Keratinocyte (primary cell): ENCODE measurements around the gene MGMT. TPM values are rescaled to one million over a fixed set of nuclear protein-coding genes. Genes with fewer than 3 reads are reported as not detected.

Experiments
- DNase-seq: peaks from one replicate; pipeline ENCODE4 v3.0.0-alpha.2; 2011; ENCODE audit warnings: low read depth, missing footprints, low spot score
- FAIRE-seq: peaks from 2 replicates; lab custom pipeline; 2011; peaks lifted over from hg19 to GRCh38; lab: Jason Lieb, UNC
- H2AFZ ChIP-seq: 2 replicates; pipeline ENCODE4 v1.6.0; 2012; ENCODE audit warnings: low read length, control low read depth, inconsistent platforms; ENCODE audit not compliant: control insufficient read depth
- H3K27ac ChIP-seq: 2 replicates; pipeline ENCODE4 v1.5.1; 2011; ENCODE audit warnings: low read length; ENCODE audit not compliant: control insufficient read depth, insufficient read depth
- H3K27me3 ChIP-seq: 3 replicates; pipeline ENCODE4 v1.6.0; 2011; ENCODE audit warnings: low read length; ENCODE audit not compliant: control insufficient read depth, insufficient read depth; ENCODE audit errors: extremely low read depth
- H3K36me3 ChIP-seq, 2 experiments: 2 replicates in 1 of 2; 3 replicates in 1 of 2; pipeline ENCODE4 v1.5.1; 2011; ENCODE audit warnings: low read length in 2 of 2, mild to moderate bottlenecking in 1 of 2; ENCODE audit not compliant: control insufficient read depth in 2 of 2, insufficient read depth in 2 of 2; ENCODE audit errors: extremely low read depth in 1 of 2
- H3K4me1 ChIP-seq: 3 replicates; pipeline ENCODE4 v1.5.1; 2011; ENCODE audit warnings: low read length; ENCODE audit not compliant: control insufficient read depth, insufficient read depth; ENCODE audit errors: extremely low read depth
- H3K4me2 ChIP-seq: 3 replicates; pipeline ENCODE4 v1.6.0; 2011; ENCODE audit warnings: low read depth, low read length; ENCODE audit not compliant: control insufficient read depth, insufficient read depth; ENCODE audit errors: extremely low read depth
- H3K4me3 ChIP-seq, 3 experiments: fragments of 200-600 bp in 1 of 3; sonication (generic) in 1 of 3; 2 replicates in 2 of 3; 3 replicates in 1 of 3; pipeline ENCODE4 v1.5.1; 2011 to 2016; ENCODE audit warnings: low read length in 3 of 3, mild to moderate bottlenecking in 3 of 3, control low read depth in 2 of 3, inconsistent platforms in 1 of 3, low read depth in 1 of 3, mixed read lengths in 1 of 3, mixed run types in 1 of 3, moderate library complexity in 1 of 3; ENCODE audit not compliant: control insufficient read depth in 2 of 3, insufficient read depth in 2 of 3; ENCODE audit errors: extremely low read depth in 1 of 3
- H3K79me2 ChIP-seq: 2 replicates; pipeline ENCODE4 v1.6.0; 2012; ENCODE audit warnings: low read length; ENCODE audit not compliant: control insufficient read depth, insufficient read depth
- H3K9ac ChIP-seq: 3 replicates; pipeline ENCODE4 v1.6.0; 2011; ENCODE audit warnings: low read length; ENCODE audit not compliant: control insufficient read depth, insufficient read depth; ENCODE audit errors: extremely low read depth
- H3K9me1 ChIP-seq: 3 replicates; pipeline ENCODE4 v1.6.0; 2011; ENCODE audit warnings: low read length; ENCODE audit not compliant: control insufficient read depth, insufficient read depth; ENCODE audit errors: extremely low read depth
- H3K9me3 ChIP-seq: 2 replicates; pipeline ENCODE4 v1.5.1; 2012; ENCODE audit warnings: low read depth, low read length; ENCODE audit not compliant: control insufficient read depth
- H4K20me1 ChIP-seq: 3 replicates; pipeline ENCODE4 v1.6.0; 2011; ENCODE audit warnings: low read length; ENCODE audit not compliant: control insufficient read depth, insufficient read depth; ENCODE audit errors: extremely low read depth
- EZH2 ChIP-seq: IDR thresholded peaks from one replicate; pipeline ENCODE4 v1.6.1; 2012; ENCODE audit warnings: inconsistent platforms, mild to moderate bottlenecking, low read length, moderate library complexity
- dilution Hi-C: fragments of 300-500 bp; cut with MboI; formaldehyde crosslinking; loops from one replicate; pipeline ENCODE4 v1.7.0; 2020; ENCODE audit warnings: low sequenced_read_pairs; ENCODE audit not compliant: extremely low pct_ligation_motif_present
- polyA plus RNA-seq, 5 experiments: library from polyadenylated mRNA; depleted of rRNA in 3 of 5; stranded (reverse) in 3 of 5; stranded (forward) in 1 of 5; unstranded in 1 of 5; fragments of >200 nt; gene quantifications; 1 replicate in 1 of 5; 2 replicates in 3 of 5; 3 replicates in 1 of 5; pipeline versions ENCODE4 v1.2.1 to v1.2.3, GENCODE V29; 2011 to 2012; ENCODE audit warnings: missing spikeins in 2 of 5, low read depth in 1 of 5, low replicate concordance in 1 of 5
- TF ChIP-seq, protein P1 (sequence below), 3 experiments: IDR thresholded peaks in 1 of 3; conservative IDR thresholded peaks in 1 of 3; optimal IDR thresholded peaks in 1 of 3; 2 replicates in 2 of 3; 3 replicates in 1 of 3; pipeline versions ENCODE3 to v1.5.1; 2011; ENCODE audit warnings: low read length in 3 of 3, mild to moderate bottlenecking in 3 of 3, moderate library complexity in 2 of 3, control low read depth in 1 of 3, inconsistent platforms in 1 of 3; ENCODE audit not compliant: insufficient read depth in 2 of 3; ENCODE audit errors: extremely low read depth in 1 of 3

The MGMT gene
- polyA plus RNA-seq, 1 donor (not counting 4 experiments of a cell fraction or from before 2014, with no cell fraction given), result 15.2 TPM

DNA sequence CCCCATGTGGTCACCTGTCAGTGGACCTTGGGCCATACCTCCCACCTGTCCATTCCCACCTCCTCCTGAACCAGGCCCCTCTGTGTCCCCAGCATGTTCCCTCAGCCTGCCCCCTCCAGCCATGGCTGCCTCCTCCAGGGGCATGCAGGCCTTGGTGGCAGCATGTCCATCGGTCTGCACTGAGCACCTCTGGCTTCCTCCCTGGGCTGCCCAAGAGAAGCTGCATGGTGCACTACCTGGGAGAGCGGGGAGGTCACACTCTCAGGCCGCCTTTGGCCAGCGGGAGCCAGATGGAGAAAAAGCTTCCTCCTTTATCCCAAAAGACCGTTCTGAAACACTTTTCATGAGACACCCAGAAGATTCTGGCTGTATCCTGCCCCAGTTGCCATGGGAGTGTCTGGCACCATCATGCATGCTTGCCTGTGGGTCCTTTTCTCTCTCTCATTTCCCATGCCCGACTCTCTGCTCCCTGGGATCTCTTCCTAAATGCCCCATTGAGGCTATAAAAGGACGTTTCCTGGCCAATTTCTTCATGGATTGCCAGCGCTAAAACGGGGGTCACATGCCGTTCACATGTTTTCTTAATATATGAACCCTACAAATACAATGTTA lies 45.5 kb upstream of the MGMT start:
- Histone ChIP-seq H3K36me3 (no peaks in the 10 kb centered on the region), H4K20me1 (no peaks in the 10 kb centered on the region), H2AFZ (no peak overlapping the region), H3K27ac (no peak overlapping the region), H3K27me3 (no peaks in the 10 kb centered on the region), H3K9ac (no peak overlapping the region), H3K79me2 (no peaks in the 10 kb centered on the region), H3K9me3 (no peaks in the 10 kb centered on the region), H3K4me2 (no peak overlapping the region), H3K4me3 (no peak overlapping the region), H3K4me1 (no peaks in the 10 kb centered on the region), H3K9me1 (no peaks in the 10 kb centered on the region)
- no peak for TF ChIP-seq EZH2
- TF ChIP-seq, protein P1, sequence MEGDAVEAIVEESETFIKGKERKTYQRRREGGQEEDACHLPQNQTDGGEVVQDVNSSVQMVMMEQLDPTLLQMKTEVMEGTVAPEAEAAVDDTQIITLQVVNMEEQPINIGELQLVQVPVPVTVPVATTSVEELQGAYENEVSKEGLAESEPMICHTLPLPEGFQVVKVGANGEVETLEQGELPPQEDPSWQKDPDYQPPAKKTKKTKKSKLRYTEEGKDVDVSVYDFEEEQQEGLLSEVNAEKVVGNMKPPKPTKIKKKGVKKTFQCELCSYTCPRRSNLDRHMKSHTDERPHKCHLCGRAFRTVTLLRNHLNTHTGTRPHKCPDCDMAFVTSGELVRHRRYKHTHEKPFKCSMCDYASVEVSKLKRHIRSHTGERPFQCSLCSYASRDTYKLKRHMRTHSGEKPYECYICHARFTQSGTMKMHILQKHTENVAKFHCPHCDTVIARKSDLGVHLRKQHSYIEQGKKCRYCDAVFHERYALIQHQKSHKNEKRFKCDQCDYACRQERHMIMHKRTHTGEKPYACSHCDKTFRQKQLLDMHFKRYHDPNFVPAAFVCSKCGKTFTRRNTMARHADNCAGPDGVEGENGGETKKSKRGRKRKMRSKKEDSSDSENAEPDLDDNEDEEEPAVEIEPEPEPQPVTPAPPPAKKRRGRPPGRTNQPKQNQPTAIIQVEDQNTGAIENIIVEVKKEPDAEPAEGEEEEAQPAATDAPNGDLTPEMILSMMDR (optimal IDR thresholded peaks at IDR 0.05 in 1 of 3, IDR thresholded peaks at IDR 0.05 in 1 of 3, conservative IDR thresholded peaks at IDR 0.05 in 1 of 3; ENCODE audit: extremely low read depth in 1 of 3, insufficient read depth in 2 of 3, low read length in 3 of 3), result no peak
- dilution Hi-C loops, result no loop called here
- FAIRE-seq, result no peak
- no peak for DNase-seq

DNA sequence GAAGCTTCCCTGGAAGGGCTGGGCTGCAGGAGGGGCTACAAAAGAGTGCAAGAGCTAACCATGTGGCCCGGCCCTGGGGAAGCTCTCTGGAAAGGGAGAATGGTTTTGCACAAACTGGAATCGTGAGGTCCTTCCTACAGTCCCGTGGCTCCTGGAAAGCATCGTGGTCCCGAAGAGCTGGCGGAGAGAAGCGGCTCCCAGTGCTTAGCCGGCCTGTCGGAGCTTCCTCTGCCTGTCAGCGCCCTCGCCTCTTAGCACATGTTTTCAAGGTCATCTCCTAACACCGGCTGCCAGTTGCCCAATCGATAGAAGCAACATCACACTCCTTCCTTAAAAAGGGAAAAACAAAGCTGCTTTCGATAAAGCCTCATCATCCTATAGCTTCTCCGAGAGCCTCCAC lies 42.1 kb upstream of the MGMT start:
- Histone ChIP-seq H3K4me2 (no peak overlapping the region), H3K4me3 (no peak overlapping the region), H3K9me1 (no peaks in the 10 kb centered on the region), H3K9me3 (no peaks in the 10 kb centered on the region), H3K36me3 (no peaks in the 10 kb centered on the region), H2AFZ (no peak overlapping the region), H3K4me1 (no peaks in the 10 kb centered on the region), H3K79me2 (no peaks in the 10 kb centered on the region), H4K20me1 (no peaks in the 10 kb centered on the region), H3K27ac (no peak overlapping the region), H3K9ac (no peak overlapping the region), H3K27me3 (no peaks in the 10 kb centered on the region)
- DNase-seq, result no peak
- TF ChIP-seq, protein P1 (optimal IDR thresholded peaks at IDR 0.05 in 1 of 3, IDR thresholded peaks at IDR 0.05 in 1 of 3, conservative IDR thresholded peaks at IDR 0.05 in 1 of 3; ENCODE audit: extremely low read depth in 1 of 3, insufficient read depth in 2 of 3, low read length in 3 of 3), result no peak
- no peak for TF ChIP-seq EZH2
- no peak for FAIRE-seq
- dilution Hi-C loops, result no loop called here
